Loucy (cell line): Measurements from ENCODE around the gene GRB10.

Source experiments
- CTCF ChIP-seq: fragments of 200-600 bp; sonication (generic); conservative IDR thresholded peaks from 2 replicates; pipeline ENCODE4 v1.5.1; 2014; ENCODE audit warnings: mild to moderate bottlenecking, antibody characterized with exemption, low read length
- EZH2phosphoT487 ChIP-seq: fragments of 200-600 bp; IDR thresholded peaks from 2 replicates; pipeline ENCODE4 v1.6.1; 2018; ENCODE audit warnings: antibody characterized with exemption, mild to moderate bottlenecking, moderate library complexity, borderline replicate concordance

GRCh38 chr7:50647286-50647980, 135.3 kb downstream of the GRB10 start:
- no peak for TF ChIP-seq CTCF
- TF ChIP-seq EZH2phosphoT487, result no peak
